Activated CD4-positive, CD25-positive, alpha-beta regulatory T cell treated with anti-CD3 and anti-CD28 coated beads, Interleukin-2, amount 50 U/mL, for 24 hours (primary cell): ENCODE measurements around the gene GPR89A.
"Not testable (repeated sequence)": the region's sequence is repeated elsewhere in the genome, so short reads cannot be mapped to it uniquely, and the experiment has no call there.

Source experiments
- ATAC-seq, 2 donors: fragments of 150-1000 bp; cut with Tn5 transposase; one replicate each; pipeline ENCODE4 v1.10.0; 2021; ENCODE audit warnings: mild to moderate bottlenecking in 1 of 2, moderate library complexity in 1 of 2

GPR89A gene

GRCh38 chr1:145607833-145608733 is at the start of gene GPR89A:
Gene GPR89A (plus strand): TSS chr1:145607988. CDS start chr1:145608134, 146 bp downstream.
- peak; percentile 98 to 99 for ATAC-seq

GRCh38 chr1:145586820-145587219 is 21.0 kb upstream of the GPR89A start:
- ATAC-seq: not testable (repeated sequence)

- ATAC-seq: not testable (repeated sequence)
Measured at GRCh38 chr1:145590806-145591205, 17.0 kb upstream of the GPR89A start.

- ATAC-seq: not testable (repeated sequence)
Measured at GRCh38 chr1:145592347-145592746, 15.4 kb upstream of the GPR89A start.

GRCh38 chr1:145595421-145595820 is 12.4 kb upstream of the GPR89A start:
- ATAC-seq: not testable (repeated sequence)

- ATAC-seq: not testable (repeated sequence)
Measured at GRCh38 chr1:145596236-145596635, 11.6 kb upstream of the GPR89A start.

GRCh38 chr1:145599426-145599825 is 8.4 kb upstream of the GPR89A start:
- ATAC-seq: not testable (repeated sequence)

GRCh38 chr1:145601593-145601992 is 6.2 kb upstream of the GPR89A start:
- ATAC-seq: no peak

- not testable (repeated sequence) for ATAC-seq
Measured at GRCh38 chr1:145606840-145607239, 948 bp upstream of the GPR89A start.

- ATAC-seq: not testable (repeated sequence)
Measured at GRCh38 chr1:145607289-145607688, 499 bp upstream of the GPR89A start.

GRCh38 chr1:145610744-145611143 is 3.0 kb downstream of the GPR89A start:
- not testable (repeated sequence) for ATAC-seq

- not testable (repeated sequence) for ATAC-seq
Measured at GRCh38 chr1:145620073-145620472, 12.3 kb downstream of the GPR89A start.

GRCh38 chr1:145622177-145622576 is 14.4 kb downstream of the GPR89A start:
- not testable (repeated sequence) for ATAC-seq

- ATAC-seq: not testable (repeated sequence)
Measured at GRCh38 chr1:145636237-145636636, 28.4 kb downstream of the GPR89A start.

- peak in 1 of 2 donors; percentile 52 for ATAC-seq
Measured at GRCh38 chr1:145641886-145642285, 34.1 kb downstream of the GPR89A start.

- peak; percentile 71 to 82 for ATAC-seq
Measured at GRCh38 chr1:145643990-145644389, 36.2 kb downstream of the GPR89A start.

- ATAC-seq: not testable (repeated sequence)
Measured at GRCh38 chr1:145656245-145656943, 48.6 kb downstream of the GPR89A start.

GRCh38 chr1:145662502-145662901 is 54.7 kb downstream of the GPR89A start:
- peak; percentile 48 to 49 for ATAC-seq

GRCh38 chr1:145665015-145665414 is 57.2 kb downstream of the GPR89A start:
- not testable (repeated sequence) for ATAC-seq

- ATAC-seq: peak; percentile 22 to 34
Measured at GRCh38 chr1:145670995-145671745, 63.4 kb downstream of the GPR89A start.

GRCh38 chr1:145673217-145673616 is 65.4 kb downstream of the GPR89A start:
- ATAC-seq: not testable (repeated sequence)

GRCh38 chr1:145684858-145685257 is 77.1 kb downstream of the GPR89A start:
- ATAC-seq: not testable (repeated sequence)

GRCh38 chr1:145686078-145686477 is 78.3 kb downstream of the GPR89A start:
- not testable (repeated sequence) for ATAC-seq
